SU-DHL-6 (cell line): ENCODE results near the gene EFCAB6.

ENCODE experiments used
- H2AFZ ChIP-seq: fragments of 200-600 bp; sonication (generic); 2 replicates; pipeline ENCODE4 v1.6.1; 2014; ENCODE audit warnings: low read depth, mild to moderate bottlenecking, moderate library complexity, mixed read lengths, antibody characterized with exemption, low read length; ENCODE audit not compliant: severe bottlenecking
- H3F3A ChIP-seq: fragments of 200-600 bp; shearing (Covaris generic); 2 replicates; pipeline ENCODE4 v1.6.0; 2016; ENCODE audit warnings: antibody characterized with exemption, mild to moderate bottlenecking; ENCODE audit not compliant: insufficient read depth
- H3K27ac ChIP-seq: fragments of 200-600 bp; sonication (generic); 2 replicates; pipeline ENCODE4 v1.5.1; 2016; ENCODE audit warnings: low read depth, mild to moderate bottlenecking, low read length, moderate library complexity, mixed read lengths
- H3K27me3 ChIP-seq: fragments of 200-600 bp; sonication (generic), shearing (Covaris generic); 2 replicates; pipeline ENCODE4 v1.6.0; 2014; ENCODE audit warnings: mild to moderate bottlenecking, low read length
- H3K36me3 ChIP-seq: fragments of 200-600 bp; sonication (generic); 2 replicates; pipeline ENCODE4 v1.6.1; 2014; ENCODE audit warnings: mild to moderate bottlenecking, low read length, mixed read lengths
- H3K4me2 ChIP-seq: fragments of 300-600, 200-600 bp; shearing (Covaris generic), sonication (generic); 2 replicates; pipeline ENCODE4 v1.6.0; 2014; ENCODE audit warnings: low read length, low read depth, mild to moderate bottlenecking; ENCODE audit not compliant: poor library complexity, severe bottlenecking
- H3K4me3 ChIP-seq: fragments of 200-600 bp; sonication (generic); 2 replicates; pipeline ENCODE4 v1.5.1; 2014; ENCODE audit warnings: antibody characterized with exemption, low read length, mild to moderate bottlenecking, mixed read lengths; ENCODE audit not compliant: insufficient read depth, poor library complexity, severe bottlenecking
- H3K79me2 ChIP-seq: fragments of 200-600 bp; sonication (generic); 2 replicates; pipeline ENCODE4 v1.6.1; 2014; ENCODE audit warnings: mild to moderate bottlenecking, low read length, moderate library complexity; ENCODE audit not compliant: insufficient read depth
- H3K9ac ChIP-seq: fragments of 200-600 bp; sonication (generic); 2 replicates; pipeline ENCODE4 v1.7.0; 2014; ENCODE audit warnings: mild to moderate bottlenecking, low read length
- H3K9me2 ChIP-seq: fragments of 200-600 bp; sonication (generic); replicated peaks from 2 replicates; pipeline ENCODE4 v1.6.1; 2014; ENCODE audit warnings: low read length; ENCODE audit not compliant: insufficient read depth
- H3K9me3 ChIP-seq: fragments of 200-600 bp; sonication (generic); 2 replicates; pipeline ENCODE4 v1.6.1; 2014; ENCODE audit warnings: low read length, mixed read lengths; ENCODE audit not compliant: insufficient read depth
- H4K20me1 ChIP-seq: fragments of 200-600 bp; sonication (generic); 2 replicates; pipeline ENCODE4 v1.6.1; 2014; ENCODE audit warnings: low read depth, mild to moderate bottlenecking, antibody characterized with exemption, low read length, moderate library complexity, mixed read lengths
- EZH2phosphoT487 ChIP-seq: fragments of 200-600 bp; sonication (generic), shearing (Covaris generic); conservative IDR thresholded peaks from 2 replicates; pipeline ENCODE4 v1.6.1; 2018; ENCODE audit warnings: mild to moderate bottlenecking, antibody characterized with exemption, low read length, moderate library complexity, mixed read lengths
- TF ChIP-seq, protein P1 (sequence below): fragments of 200-600 bp; sonication (generic); IDR thresholded peaks from one replicate; pipeline ENCODE4 v1.5.1; 2017; ENCODE audit warnings: antibody characterized with exemption, mild to moderate bottlenecking, low read length, moderate library complexity; ENCODE audit not compliant: insufficient read depth, poor library complexity, severe bottlenecking

EFCAB6 gene

DNA sequence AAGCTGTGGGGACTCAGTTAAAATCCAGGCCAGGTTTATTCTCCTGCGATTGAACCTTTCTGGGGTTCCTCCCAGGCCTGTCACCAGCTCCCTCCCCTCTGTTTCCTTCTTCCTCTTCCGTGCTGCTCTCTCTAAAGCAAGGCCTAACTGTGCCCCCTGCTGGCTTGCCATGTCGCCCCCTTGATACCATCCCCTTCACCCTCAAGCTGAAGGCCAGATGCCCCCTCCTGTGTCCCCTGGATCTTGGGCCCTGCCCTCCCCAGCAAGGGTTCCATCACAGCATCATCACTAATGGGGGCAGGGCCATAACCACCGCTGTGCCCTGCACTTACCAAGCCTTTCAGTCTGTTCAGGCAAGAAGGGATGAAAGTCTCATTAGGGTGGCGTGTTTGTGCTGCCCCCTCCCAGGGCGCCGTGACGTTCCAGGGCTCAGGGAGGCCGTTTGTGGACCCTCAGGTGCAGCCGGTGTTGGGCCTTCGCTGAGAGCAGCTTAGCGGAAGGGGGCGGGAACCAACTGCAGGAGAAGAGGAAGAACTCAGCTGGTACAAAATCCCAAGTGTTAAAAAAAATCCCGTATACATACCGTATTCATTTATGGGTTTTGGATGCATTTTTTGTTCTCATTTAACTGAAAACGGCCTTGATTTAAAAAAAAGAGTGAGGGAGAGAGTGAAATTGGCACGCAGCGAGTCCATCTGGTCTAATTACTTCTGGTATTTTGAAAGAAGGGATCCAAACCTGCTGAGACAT is 330.4 kb downstream of the EFCAB6 start:
- Histone ChIP-seq H3K79me2 (no peaks in the 10 kb centered on the region), H3K27ac (no peak overlapping the region), H3K9ac (no peak overlapping the region), H3K9me3 (no peaks in the 10 kb centered on the region), H3K9me2 (no peaks in the 10 kb centered on the region), H3K4me2 (no peak overlapping the region), H3K27me3 (no peaks in the 10 kb centered on the region), H4K20me1 (no peaks in the 10 kb centered on the region), H3K4me3 (no peak overlapping the region), H3F3A (no peaks in the 10 kb centered on the region), H3K36me3 (no peaks in the 10 kb centered on the region), H2AFZ (peak overlapping the region; percentile 59)
- TF ChIP-seq EZH2phosphoT487 = no peak
- TF ChIP-seq, protein P1, sequence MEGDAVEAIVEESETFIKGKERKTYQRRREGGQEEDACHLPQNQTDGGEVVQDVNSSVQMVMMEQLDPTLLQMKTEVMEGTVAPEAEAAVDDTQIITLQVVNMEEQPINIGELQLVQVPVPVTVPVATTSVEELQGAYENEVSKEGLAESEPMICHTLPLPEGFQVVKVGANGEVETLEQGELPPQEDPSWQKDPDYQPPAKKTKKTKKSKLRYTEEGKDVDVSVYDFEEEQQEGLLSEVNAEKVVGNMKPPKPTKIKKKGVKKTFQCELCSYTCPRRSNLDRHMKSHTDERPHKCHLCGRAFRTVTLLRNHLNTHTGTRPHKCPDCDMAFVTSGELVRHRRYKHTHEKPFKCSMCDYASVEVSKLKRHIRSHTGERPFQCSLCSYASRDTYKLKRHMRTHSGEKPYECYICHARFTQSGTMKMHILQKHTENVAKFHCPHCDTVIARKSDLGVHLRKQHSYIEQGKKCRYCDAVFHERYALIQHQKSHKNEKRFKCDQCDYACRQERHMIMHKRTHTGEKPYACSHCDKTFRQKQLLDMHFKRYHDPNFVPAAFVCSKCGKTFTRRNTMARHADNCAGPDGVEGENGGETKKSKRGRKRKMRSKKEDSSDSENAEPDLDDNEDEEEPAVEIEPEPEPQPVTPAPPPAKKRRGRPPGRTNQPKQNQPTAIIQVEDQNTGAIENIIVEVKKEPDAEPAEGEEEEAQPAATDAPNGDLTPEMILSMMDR = peak; percentile 65

DNA sequence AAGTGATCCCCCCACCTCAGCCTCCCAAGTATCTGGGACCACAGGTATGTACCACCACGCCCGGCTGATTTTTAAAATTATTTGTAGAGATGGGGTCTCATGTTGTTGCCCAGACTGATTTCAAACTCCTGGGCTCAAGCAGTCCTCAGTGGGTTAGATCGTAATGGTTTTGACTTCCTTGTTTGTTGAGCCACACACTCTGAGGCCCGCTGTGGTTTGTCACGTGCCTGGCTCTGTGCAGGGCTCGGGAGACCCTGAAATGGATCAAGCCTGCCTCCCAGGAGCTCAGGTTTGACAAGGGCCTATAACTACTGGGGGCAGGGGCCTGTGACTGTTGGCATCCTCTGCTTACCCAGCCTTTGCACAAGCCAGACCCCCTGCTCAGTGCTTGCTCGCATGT is 332.1 kb downstream of the EFCAB6 start:
- Histone ChIP-seq H3K36me3 (no peaks in the 10 kb centered on the region), H3K4me2 (no peak overlapping the region), H3F3A (no peaks in the 10 kb centered on the region), H3K9ac (no peak overlapping the region), H3K27ac (no peak overlapping the region), H3K9me3 (no peaks in the 10 kb centered on the region), H3K4me3 (no peak overlapping the region), H4K20me1 (no peaks in the 10 kb centered on the region), H3K79me2 (no peaks in the 10 kb centered on the region), H3K27me3 (no peaks in the 10 kb centered on the region), H2AFZ (no peak overlapping the region), H3K9me2 (no peaks in the 10 kb centered on the region)
- TF ChIP-seq, protein P1 = no peak
- TF ChIP-seq EZH2phosphoT487 = no peak

DNA sequence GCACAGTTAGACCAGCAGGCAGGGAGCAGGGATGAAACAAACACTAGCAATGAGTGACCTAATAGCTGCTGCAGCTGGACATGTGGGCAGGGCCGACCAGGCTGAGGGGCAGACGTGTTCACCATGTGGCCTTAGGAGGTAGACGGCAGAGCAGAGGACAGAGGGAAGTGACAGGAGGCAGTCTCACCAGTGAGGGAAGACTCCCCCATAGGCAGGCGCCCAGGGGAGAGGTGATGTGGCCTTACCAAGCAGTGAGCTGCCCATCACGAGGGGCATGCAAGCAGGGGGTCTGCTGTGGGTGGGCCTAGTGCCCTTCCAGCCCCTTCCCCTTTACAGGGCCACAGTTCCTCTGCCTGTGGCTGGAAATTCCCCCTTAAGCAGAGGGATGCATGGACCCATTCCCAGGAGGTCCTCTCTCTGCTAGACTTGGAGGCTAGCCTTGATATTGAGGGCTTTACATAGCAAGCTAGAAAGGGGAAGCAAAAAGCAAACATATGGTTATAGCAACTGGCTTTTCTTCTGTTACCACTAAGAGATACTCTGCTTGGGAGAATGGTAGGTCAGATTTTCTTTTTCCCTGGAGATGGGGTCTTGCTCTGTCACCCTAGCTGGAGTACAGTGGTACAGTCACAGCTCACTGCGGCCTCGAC is 332.7 kb downstream of the EFCAB6 start:
- Histone ChIP-seq H3K9ac (no peak overlapping the region), H3K36me3 (no peaks in the 10 kb centered on the region), H2AFZ (no peak overlapping the region), H3K27ac (no peak overlapping the region), H3K27me3 (no peaks in the 10 kb centered on the region), H3K9me3 (no peaks in the 10 kb centered on the region), H3K4me2 (no peak overlapping the region), H3F3A (no peaks in the 10 kb centered on the region), H4K20me1 (no peaks in the 10 kb centered on the region), H3K9me2 (no peaks in the 10 kb centered on the region), H3K79me2 (no peaks in the 10 kb centered on the region), H3K4me3 (no peak overlapping the region)
- TF ChIP-seq, protein P1 = no peak
- no peak for TF ChIP-seq EZH2phosphoT487
